ENCODE measurements around the gene CTNND2.

The CTNND2 gene

GRCh38 chr5:11579351-11579750, 324.9 kb downstream of the CTNND2 start:
- no peak for FAIRE-seq

- no peak for FAIRE-seq
Measured at GRCh38 chr5:11574787-11575186, 329.5 kb downstream of the CTNND2 start.

- no peak for FAIRE-seq
Measured at GRCh38 chr5:11573140-11573992, 330.9 kb downstream of the CTNND2 start.

GRCh38 chr5:11564706-11565105, 339.5 kb downstream of the CTNND2 start:
- FAIRE-seq, result no peak

GRCh38 chr5:11563822-11564221, 340.4 kb downstream of the CTNND2 start:
- no peak for FAIRE-seq

GRCh38 chr5:11560915-11561697, 343.1 kb downstream of the CTNND2 start:
- no peak for FAIRE-seq

- no peak for FAIRE-seq
Measured at GRCh38 chr5:11557063-11557462, 347.2 kb downstream of the CTNND2 start.

- no peak for FAIRE-seq
Measured at GRCh38 chr5:11555171-11555570, 349.1 kb downstream of the CTNND2 start.

GRCh38 chr5:11547730-11548129, 356.5 kb downstream of the CTNND2 start:
- FAIRE-seq, result no peak

GRCh38 chr5:11547140-11547539, 357.1 kb downstream of the CTNND2 start:
- FAIRE-seq, result no peak

- FAIRE-seq, result no peak
Measured at GRCh38 chr5:11540112-11540511, 364.1 kb downstream of the CTNND2 start.

GRCh38 chr5:11531811-11532555, 372.3 kb downstream of the CTNND2 start:
- FAIRE-seq, result no peak

- no peak for FAIRE-seq
Measured at GRCh38 chr5:11528720-11529119, 375.5 kb downstream of the CTNND2 start.

- FAIRE-seq, result no peak
Measured at GRCh38 chr5:11527652-11528349, 376.4 kb downstream of the CTNND2 start.

GRCh38 chr5:11525020-11525419, 379.2 kb downstream of the CTNND2 start:
- no peak for FAIRE-seq

GRCh38 chr5:11524188-11524587, 380.1 kb downstream of the CTNND2 start:
- no peak for FAIRE-seq

- no peak for FAIRE-seq
Measured at GRCh38 chr5:11522796-11523195, 381.4 kb downstream of the CTNND2 start.

GRCh38 chr5:11520241-11520930, 383.9 kb downstream of the CTNND2 start:
- no peak for FAIRE-seq

GRCh38 chr5:11519236-11519635, 385.0 kb downstream of the CTNND2 start:
- FAIRE-seq, result no peak

GRCh38 chr5:11518676-11519075, 385.6 kb downstream of the CTNND2 start:
- no peak for FAIRE-seq

GRCh38 chr5:11514705-11515432, 389.4 kb downstream of the CTNND2 start:
- FAIRE-seq, result no peak

Data from endometrium (tissue), 2 donors.